ENCODE measurements around the gene MLNR.

Gene MLNR, protein sequence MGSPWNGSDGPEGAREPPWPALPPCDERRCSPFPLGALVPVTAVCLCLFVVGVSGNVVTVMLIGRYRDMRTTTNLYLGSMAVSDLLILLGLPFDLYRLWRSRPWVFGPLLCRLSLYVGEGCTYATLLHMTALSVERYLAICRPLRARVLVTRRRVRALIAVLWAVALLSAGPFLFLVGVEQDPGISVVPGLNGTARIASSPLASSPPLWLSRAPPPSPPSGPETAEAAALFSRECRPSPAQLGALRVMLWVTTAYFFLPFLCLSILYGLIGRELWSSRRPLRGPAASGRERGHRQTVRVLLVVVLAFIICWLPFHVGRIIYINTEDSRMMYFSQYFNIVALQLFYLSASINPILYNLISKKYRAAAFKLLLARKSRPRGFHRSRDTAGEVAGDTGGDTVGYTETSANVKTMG

DNA sequence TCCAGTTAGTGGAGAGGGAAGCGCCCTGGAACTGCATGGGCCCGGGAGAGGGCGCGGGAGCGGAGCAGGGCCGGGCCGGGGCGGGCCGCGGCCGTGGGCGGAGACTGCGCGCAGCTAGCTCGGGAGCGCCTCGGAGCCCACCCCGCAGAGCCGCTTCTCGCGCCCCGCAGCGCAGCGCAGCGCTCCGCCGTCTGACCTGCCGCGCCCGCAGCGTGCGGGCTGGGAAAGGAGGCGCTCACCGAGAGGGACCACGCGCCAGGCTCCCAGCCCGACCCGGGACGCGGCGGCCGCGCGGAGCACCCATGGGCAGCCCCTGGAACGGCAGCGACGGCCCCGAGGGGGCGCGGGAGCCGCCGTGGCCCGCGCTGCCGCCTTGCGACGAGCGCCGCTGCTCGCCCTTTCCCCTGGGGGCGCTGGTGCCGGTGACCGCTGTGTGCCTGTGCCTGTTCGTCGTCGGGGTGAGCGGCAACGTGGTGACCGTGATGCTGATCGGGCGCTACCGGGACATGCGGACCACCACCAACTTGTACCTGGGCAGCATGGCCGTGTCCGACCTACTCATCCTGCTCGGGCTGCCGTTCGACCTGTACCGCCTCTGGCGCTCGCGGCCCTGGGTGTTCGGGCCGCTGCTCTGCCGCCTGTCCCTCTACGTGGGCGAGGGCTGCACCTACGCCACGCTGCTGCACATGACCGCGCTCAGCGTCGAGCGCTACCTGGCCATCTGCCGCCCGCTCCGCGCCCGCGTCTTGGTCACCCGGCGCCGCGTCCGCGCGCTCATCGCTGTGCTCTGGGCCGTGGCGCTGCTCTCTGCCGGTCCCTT is at the start of gene MLNR:
MLNR (plus strand) TSS at position 303 of the 820 bp plus-strand sequence; CDS start at position 303, 0 bp downstream.
- Histone ChIP-seq H3K27me3 (ENCODE audit: control insufficient read depth in 1 of 2, insufficient read depth in 2 of 2, low read length in 2 of 2) (peaks cover 40 to 44% of the 10 kb centered on the region in 2 donors), H3K9ac (ENCODE audit: low read length) (no peak within 1 kb of the TSS), H3K4me1 (ENCODE audit: insufficient read depth, low read length) (no peaks in the 10 kb centered on the region), H3K9me3 (ENCODE audit: low read length) (no peaks in the 10 kb centered on the region), H3K27ac (ENCODE audit: low read depth, low read length) (no peak within 1 kb of the TSS), H3K36me3 (ENCODE audit: insufficient read depth, low read length) (no peaks in the 10 kb centered on the region), H3K4me3 (ENCODE audit: low read depth in 1 of 2, low read length in 2 of 2) (peak within 1 kb of the TSS; percentile 31 to 49)

DNA sequence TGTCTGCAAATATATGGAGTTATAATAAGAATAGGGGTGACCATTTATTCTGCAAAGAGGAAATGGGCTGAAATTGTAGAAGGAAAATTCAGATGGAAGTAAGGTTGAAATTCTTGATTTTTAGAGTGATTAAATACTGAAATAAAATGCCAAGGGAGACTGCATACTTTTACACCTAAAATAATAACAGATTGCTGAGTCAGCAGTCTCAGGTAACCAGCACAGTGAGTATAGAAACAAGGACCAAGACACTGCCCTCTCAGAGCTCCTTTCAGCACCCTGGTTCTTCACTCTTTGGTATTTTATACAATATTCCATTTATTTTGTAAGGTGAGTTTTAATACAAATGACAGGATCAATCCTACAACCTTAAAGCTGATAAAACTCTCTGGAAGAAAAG is 48.8 kb upstream of the MLNR start:
- Histone ChIP-seq H3K9me3 (ENCODE audit: low read length) (no peaks in the 10 kb centered on the region), H3K4me1 (ENCODE audit: insufficient read depth, low read length) (no peaks in the 10 kb centered on the region), H3K27me3 (ENCODE audit: control insufficient read depth in 1 of 2, insufficient read depth in 2 of 2, low read length in 2 of 2) (no peaks in the 10 kb centered on the region), H3K36me3 (ENCODE audit: insufficient read depth, low read length) (peaks cover 13% of the 10 kb centered on the region), H3K27ac (ENCODE audit: low read depth, low read length) (no peak overlapping the region), H3K4me3 (ENCODE audit: low read depth in 1 of 2, low read length in 2 of 2) (no peak overlapping the region), H3K9ac (ENCODE audit: low read length) (no peak overlapping the region)

DNA sequence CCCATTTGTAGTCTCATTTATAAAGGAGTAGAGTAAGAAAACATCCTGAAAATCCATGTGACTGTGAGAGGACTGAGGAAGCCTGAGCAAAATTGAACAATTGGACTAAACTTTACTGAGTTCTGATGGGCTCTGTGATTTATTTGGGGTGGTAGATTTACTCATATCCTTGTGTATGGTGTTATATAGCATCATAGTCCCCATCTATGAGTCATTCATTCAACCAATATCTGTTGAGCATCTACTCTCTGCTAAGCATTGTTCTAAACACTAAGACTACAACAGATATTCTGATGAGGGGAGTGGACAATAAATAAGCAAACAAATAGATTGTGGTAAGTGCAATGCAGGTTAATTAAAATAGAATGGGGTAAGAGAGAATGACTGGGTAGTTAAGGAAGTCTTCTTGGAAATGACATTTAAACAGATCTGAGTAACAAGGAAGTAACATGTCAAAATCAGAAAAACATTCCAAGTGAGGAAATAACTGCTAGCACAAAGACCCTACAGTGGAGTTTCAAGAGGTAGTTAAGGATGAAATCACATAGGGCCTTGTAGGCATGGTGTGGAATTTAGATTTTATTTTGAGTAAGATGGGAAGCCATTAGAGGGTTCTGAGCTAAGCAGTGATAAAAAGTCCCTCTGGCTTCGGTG is 36.3 kb upstream of the MLNR start:
- Histone ChIP-seq H3K4me3 (ENCODE audit: low read depth in 1 of 2, low read length in 2 of 2) (no peak overlapping the region), H3K27ac (ENCODE audit: low read depth, low read length) (no peak overlapping the region), H3K9ac (ENCODE audit: low read length) (no peak overlapping the region), H3K4me1 (ENCODE audit: insufficient read depth, low read length) (no peaks in the 10 kb centered on the region), H3K9me3 (ENCODE audit: low read length) (no peaks in the 10 kb centered on the region), H3K36me3 (ENCODE audit: insufficient read depth, low read length) (peaks cover 30% of the 10 kb centered on the region), H3K27me3 (ENCODE audit: control insufficient read depth in 1 of 2, insufficient read depth in 2 of 2, low read length in 2 of 2) (no peaks in the 10 kb centered on the region)

DNA sequence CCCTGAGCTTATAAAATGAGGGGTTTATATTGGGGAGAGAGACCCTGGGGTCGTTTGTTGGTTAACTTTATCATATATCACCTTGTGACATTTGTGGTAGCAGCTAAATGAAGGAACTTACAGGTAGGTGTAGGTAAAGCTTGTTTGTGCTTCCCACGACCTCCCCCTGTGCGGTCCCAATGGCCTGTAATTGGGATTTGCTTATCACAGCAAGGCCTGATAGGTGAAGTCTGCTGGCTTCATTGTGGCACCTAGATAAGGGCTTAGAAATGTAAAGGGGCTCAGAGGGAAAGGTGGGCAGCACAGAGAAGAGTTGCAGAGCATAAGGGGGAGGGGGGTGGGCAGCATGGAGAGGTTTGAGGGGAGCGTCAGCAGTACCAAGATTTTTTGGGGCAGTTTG is 35.5 kb upstream of the MLNR start:
- Histone ChIP-seq H3K9me3 (ENCODE audit: low read length) (no peaks in the 10 kb centered on the region), H3K36me3 (ENCODE audit: insufficient read depth, low read length) (peaks cover 28% of the 10 kb centered on the region), H3K4me1 (ENCODE audit: insufficient read depth, low read length) (no peaks in the 10 kb centered on the region), H3K9ac (ENCODE audit: low read length) (no peak overlapping the region), H3K4me3 (ENCODE audit: low read depth in 1 of 2, low read length in 2 of 2) (no peak overlapping the region), H3K27me3 (ENCODE audit: control insufficient read depth in 1 of 2, insufficient read depth in 2 of 2, low read length in 2 of 2) (no peaks in the 10 kb centered on the region), H3K27ac (ENCODE audit: low read depth, low read length) (no peak overlapping the region)

DNA sequence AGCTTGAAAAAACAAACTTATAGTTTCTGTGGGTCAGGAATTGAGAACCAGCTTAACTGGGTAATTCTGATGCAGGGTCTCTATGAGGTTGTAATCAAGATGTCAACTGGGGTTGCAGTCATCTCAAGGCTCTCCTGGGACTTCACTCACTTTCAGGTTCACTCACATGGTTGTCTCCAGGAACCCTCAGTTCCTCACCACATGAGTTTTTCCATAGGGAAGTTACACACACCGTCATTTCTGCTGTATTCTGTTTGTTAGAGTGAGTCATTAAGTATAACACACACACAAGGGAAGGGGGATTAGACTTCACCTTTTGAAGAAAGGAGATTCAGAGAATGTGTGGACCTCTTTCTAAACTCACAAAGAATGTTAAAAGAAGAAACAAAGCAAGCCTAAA is 34.9 kb upstream of the MLNR start:
- Histone ChIP-seq H3K27me3 (ENCODE audit: control insufficient read depth in 1 of 2, insufficient read depth in 2 of 2, low read length in 2 of 2) (no peaks in the 10 kb centered on the region), H3K36me3 (ENCODE audit: insufficient read depth, low read length) (peaks cover 30% of the 10 kb centered on the region), H3K4me1 (ENCODE audit: insufficient read depth, low read length) (no peaks in the 10 kb centered on the region)

DNA sequence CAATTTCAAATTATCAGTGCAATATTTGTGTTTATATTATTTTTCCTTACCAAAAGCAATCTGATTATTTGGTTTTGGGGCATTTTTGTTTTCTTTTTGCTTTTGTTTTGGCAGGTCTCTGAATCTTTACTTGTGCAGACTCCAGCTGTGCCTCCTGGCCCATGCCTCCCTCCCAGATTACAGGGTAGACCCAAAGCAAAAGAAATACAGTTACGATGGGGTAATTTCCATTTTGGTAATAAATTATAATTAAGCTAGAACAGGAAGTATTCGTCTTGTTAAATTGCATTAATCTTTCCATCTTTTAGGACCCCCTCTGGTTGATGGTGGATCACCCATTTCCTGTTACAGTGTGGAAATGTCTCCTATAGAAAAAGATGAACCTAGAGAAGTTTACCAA is 29.2 kb upstream of the MLNR start:
- H3K9me3 ChIP-seq (ENCODE audit: low read length): no peaks in the 10 kb centered on the region
- H3K27ac ChIP-seq (ENCODE audit: low read depth, low read length): no peak overlapping the region
- no peaks in the 10 kb centered on the region for H3K27me3 ChIP-seq (ENCODE audit: control insufficient read depth in 1 of 2, insufficient read depth in 2 of 2, low read length in 2 of 2)
- H3K4me3 ChIP-seq (ENCODE audit: low read depth in 1 of 2, low read length in 2 of 2): no peak overlapping the region
- H3K4me1 ChIP-seq (ENCODE audit: insufficient read depth, low read length): no peaks in the 10 kb centered on the region
- H3K9ac ChIP-seq (ENCODE audit: low read length): no peak overlapping the region
- H3K36me3 ChIP-seq (ENCODE audit: insufficient read depth, low read length): peaks cover 64% of the 10 kb centered on the region

More for the DNA sequence above, 34.9 kb upstream of the MLNR start:
- no peaks in the 10 kb centered on the region for H3K9me3 ChIP-seq (ENCODE audit: low read length)
- H3K4me3 ChIP-seq (ENCODE audit: low read depth in 1 of 2, low read length in 2 of 2): no peak overlapping the region
- no peak overlapping the region for H3K27ac ChIP-seq (ENCODE audit: low read depth, low read length)
- H3K9ac ChIP-seq (ENCODE audit: low read length): no peak overlapping the region

DNA sequence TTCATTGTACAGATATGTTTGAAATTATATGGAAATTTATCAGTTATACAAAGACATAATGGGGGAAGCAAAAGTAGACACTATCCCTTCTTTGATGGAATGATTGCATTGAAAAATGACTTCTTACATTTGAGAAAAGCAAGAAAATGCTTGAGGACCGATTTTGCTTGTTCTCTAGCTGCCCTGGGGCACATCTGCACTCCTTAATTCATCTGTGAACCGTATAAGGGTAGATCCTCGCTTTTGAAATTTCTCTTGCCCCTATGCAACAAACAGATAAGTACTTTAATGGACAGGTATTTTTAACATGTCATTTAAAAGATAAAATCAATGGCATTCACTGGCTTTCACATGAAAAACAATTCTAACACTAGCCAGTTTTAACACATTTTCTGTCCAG is 13.5 kb upstream of the MLNR start:
- Histone ChIP-seq H3K4me3 (ENCODE audit: low read depth in 1 of 2, low read length in 2 of 2) (no peak overlapping the region), H3K36me3 (ENCODE audit: insufficient read depth, low read length) (peaks cover 51% of the 10 kb centered on the region)

DNA sequence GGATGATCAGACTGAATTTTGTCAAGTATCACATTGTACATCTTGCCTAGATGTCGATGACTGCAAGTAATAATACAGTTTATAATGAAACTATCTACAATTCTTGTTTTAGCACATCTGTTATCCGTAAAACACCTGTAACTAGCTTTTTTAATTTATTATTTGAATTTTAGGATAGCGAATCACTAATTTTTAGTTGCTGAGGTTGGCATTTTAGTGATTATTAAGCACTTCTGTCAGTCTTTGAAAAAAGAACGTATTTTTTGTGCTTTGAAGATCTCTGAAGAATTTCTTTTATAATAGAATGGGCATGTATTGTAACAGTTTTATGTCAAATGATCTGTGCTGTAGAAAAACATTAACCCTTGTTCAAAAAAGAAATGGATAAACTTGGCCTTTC is 11.5 kb upstream of the MLNR start:
- H3K4me1 ChIP-seq (ENCODE audit: insufficient read depth, low read length): no peaks in the 10 kb centered on the region
- H3K9me3 ChIP-seq (ENCODE audit: low read length): no peaks in the 10 kb centered on the region
- H3K4me3 ChIP-seq (ENCODE audit: low read depth in 1 of 2, low read length in 2 of 2): no peak overlapping the region
- H3K27me3 ChIP-seq (ENCODE audit: control insufficient read depth in 1 of 2, insufficient read depth in 2 of 2, low read length in 2 of 2): no peaks in the 10 kb centered on the region
- H3K27ac ChIP-seq (ENCODE audit: low read depth, low read length): no peak overlapping the region
- peaks cover 40% of the 10 kb centered on the region for H3K36me3 ChIP-seq (ENCODE audit: insufficient read depth, low read length)
- no peak overlapping the region for H3K9ac ChIP-seq (ENCODE audit: low read length)

More for the DNA sequence above, 13.5 kb upstream of the MLNR start:
- no peak overlapping the region for H3K27ac ChIP-seq (ENCODE audit: low read depth, low read length)
- H3K27me3 ChIP-seq (ENCODE audit: control insufficient read depth in 1 of 2, insufficient read depth in 2 of 2, low read length in 2 of 2): no peaks in the 10 kb centered on the region
- no peaks in the 10 kb centered on the region for H3K4me1 ChIP-seq (ENCODE audit: insufficient read depth, low read length)
- H3K9ac ChIP-seq (ENCODE audit: low read length): no peak overlapping the region
- H3K9me3 ChIP-seq (ENCODE audit: low read length): no peaks in the 10 kb centered on the region

DNA sequence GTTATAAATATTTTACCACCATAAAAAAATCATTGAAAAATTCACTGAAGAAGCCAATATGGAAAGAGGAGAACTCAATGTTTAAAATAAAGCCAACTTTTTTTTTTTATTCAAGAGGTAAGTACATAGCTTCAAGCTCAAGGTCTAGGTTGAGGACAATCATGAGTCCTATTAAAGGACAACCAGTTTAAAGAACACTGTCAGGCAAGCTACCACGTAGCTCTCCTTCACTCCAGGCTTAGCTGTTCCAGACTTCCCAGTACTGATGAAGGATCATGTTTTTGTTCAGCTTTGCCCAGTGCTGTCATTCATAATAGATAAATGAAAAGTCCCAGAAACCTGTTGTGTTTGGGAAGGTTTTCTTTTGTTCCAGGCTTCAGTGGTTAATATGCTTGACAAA is 10.0 kb upstream of the MLNR start:
- H3K27ac ChIP-seq (ENCODE audit: low read depth, low read length): no peak overlapping the region
- no peaks in the 10 kb centered on the region for H3K27me3 ChIP-seq (ENCODE audit: control insufficient read depth in 1 of 2, insufficient read depth in 2 of 2, low read length in 2 of 2)
- H3K36me3 ChIP-seq (ENCODE audit: insufficient read depth, low read length): peaks cover 26% of the 10 kb centered on the region
- no peaks in the 10 kb centered on the region for H3K9me3 ChIP-seq (ENCODE audit: low read length)
- H3K4me3 ChIP-seq (ENCODE audit: low read depth in 1 of 2, low read length in 2 of 2): no peak overlapping the region
- no peaks in the 10 kb centered on the region for H3K4me1 ChIP-seq (ENCODE audit: insufficient read depth, low read length)
- H3K9ac ChIP-seq (ENCODE audit: low read length): no peak overlapping the region

DNA sequence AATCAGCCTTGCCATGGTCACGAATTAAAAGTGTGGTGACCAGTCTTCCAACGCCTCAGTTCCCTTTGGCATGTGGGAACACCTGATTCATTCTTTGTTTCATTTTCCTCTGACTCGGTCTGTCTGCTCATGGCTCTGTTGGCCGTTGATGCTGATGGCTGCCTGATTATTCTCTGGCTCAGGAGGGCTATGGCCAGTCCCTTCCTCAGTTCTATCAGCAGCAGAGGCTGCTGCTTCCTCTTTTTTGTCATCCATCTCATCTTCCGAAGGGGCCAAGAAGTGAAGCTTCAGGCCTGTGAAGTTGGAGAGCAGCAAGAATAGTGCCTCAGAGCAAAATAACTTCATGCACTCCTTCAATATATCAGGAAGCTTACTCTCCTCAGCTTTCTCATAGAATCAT is 9.5 kb upstream of the MLNR start:
- Histone ChIP-seq H3K27me3 (ENCODE audit: control insufficient read depth in 1 of 2, insufficient read depth in 2 of 2, low read length in 2 of 2) (no peaks in the 10 kb centered on the region), H3K36me3 (ENCODE audit: insufficient read depth, low read length) (peaks cover 22% of the 10 kb centered on the region), H3K4me3 (ENCODE audit: low read depth in 1 of 2, low read length in 2 of 2) (no peak overlapping the region), H3K27ac (ENCODE audit: low read depth, low read length) (no peak overlapping the region), H3K9ac (ENCODE audit: low read length) (no peak overlapping the region), H3K4me1 (ENCODE audit: insufficient read depth, low read length) (no peaks in the 10 kb centered on the region), H3K9me3 (ENCODE audit: low read length) (no peaks in the 10 kb centered on the region)

DNA sequence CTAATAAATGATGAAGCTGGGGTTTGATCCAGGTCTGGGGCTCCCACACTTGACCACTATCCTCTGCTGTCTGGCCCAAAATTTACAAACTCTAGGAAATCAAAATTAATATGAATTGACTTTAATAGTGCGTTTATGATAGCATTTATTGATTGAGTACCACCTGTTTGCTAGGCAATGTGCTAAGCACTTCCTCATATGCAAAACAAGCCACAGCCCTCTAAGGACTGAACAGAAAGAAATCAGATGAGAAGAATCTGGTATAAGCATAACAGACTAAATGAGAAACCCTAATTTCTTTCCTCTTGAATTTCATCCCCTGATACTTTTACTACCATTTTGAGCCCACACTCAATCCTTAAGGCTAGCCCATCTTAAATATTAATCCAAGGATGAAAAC is 6.6 kb upstream of the MLNR start:
- Histone ChIP-seq H3K4me1 (ENCODE audit: insufficient read depth, low read length) (no peaks in the 10 kb centered on the region), H3K4me3 (ENCODE audit: low read depth in 1 of 2, low read length in 2 of 2) (no peak overlapping the region), H3K27ac (ENCODE audit: low read depth, low read length) (no peak overlapping the region), H3K9me3 (ENCODE audit: low read length) (no peaks in the 10 kb centered on the region), H3K9ac (ENCODE audit: low read length) (no peak overlapping the region), H3K36me3 (ENCODE audit: insufficient read depth, low read length) (no peaks in the 10 kb centered on the region), H3K27me3 (ENCODE audit: control insufficient read depth in 1 of 2, insufficient read depth in 2 of 2, low read length in 2 of 2) (peaks cover 4 to 7% of the 10 kb centered on the region in 2 donors)
